HCT116 (cell line): ENCODE results near the gene TCF19. TPM values are rescaled to one million over a fixed set of nuclear protein-coding genes. Genes with fewer than 3 reads are reported as not detected.

ENCODE experiments used
- ATAC-seq: fragments of 200-7000 bp; cut with Tn5 transposase; 2 replicates; pipeline ENCODE4 v1.9.1; 2020; ENCODE audit warnings: mild to moderate bottlenecking, moderate library complexity
- BruUV-seq: library from RNA; stranded (reverse); fragments of 400-500 nt; replicated peaks from 2 replicates; lab custom pipeline; 2021; lab: Mats Ljungman, UMichigan
- CTCF ChIA-PET: fragments of 300-600 bp; sonication (Branson Sonifier 250); formaldehyde crosslinking; loops from one replicate; lab custom pipeline; 2021; ENCODE audit warnings: antibody characterized with exemption; lab: Charles Lee
- POLR2A ChIA-PET: fragments of 300-600, 350-600 bp; sonication (Branson Sonifier 250); formaldehyde crosslinking; loops from one replicate; lab custom pipeline; 2021; ENCODE audit warnings: antibody characterized with exemption; lab: Charles Lee
- RAD21 ChIA-PET, 2 experiments: fragments of 300-600 bp; sonication (Branson Sonifier 250); formaldehyde crosslinking; loops; one replicate each; lab custom pipeline; 2023; ENCODE audit warnings: low total read pairs in 2 of 2; ENCODE audit not compliant: uncharacterized antibody in 2 of 2, unreplicated experiment in 2 of 2, low non-redundant PET in 1 of 2; lab: Charles Lee
- DNase-seq: peaks from one replicate; pipeline ENCODE4 v3.0.0-alpha.2; 2010; ENCODE audit warnings: low read depth, low spot score
- H2AFZ ChIP-seq: fragments of 200-600 bp; shearing (Covaris generic), sonication (generic); 2 replicates; pipeline ENCODE4 v1.6.1; 2017; ENCODE audit warnings: low read depth, mixed run types, mixed read lengths, antibody characterized with exemption, low read length; ENCODE audit not compliant: poor library complexity, severe bottlenecking
- H3K27ac ChIP-seq: 2 replicates; pipeline ENCODE4 v1.5.1; 2012; ENCODE audit warnings: low read depth, low read length
- H3K27me3 ChIP-seq: fragments of 200-600 bp; sonication (generic); 2 replicates; pipeline ENCODE4 v1.6.1; 2016; ENCODE audit warnings: mixed run types, low read length, mixed read lengths; ENCODE audit not compliant: insufficient read depth
- H3K36me3 ChIP-seq, 2 experiments: fragments of 200-500 bp in 1 of 2; fragments of 200-600 bp in 1 of 2; sonication (Bioruptor generic) in 1 of 2; sonication (generic) in 1 of 2; 2 replicates each; pipeline versions ENCODE4 v1.5.1 to v1.6.1; 2014 to 2016; ENCODE audit warnings: low read length in 2 of 2, inconsistent platforms in 1 of 2, mixed read lengths in 1 of 2, mixed run types in 1 of 2; ENCODE audit not compliant: insufficient read depth in 2 of 2, control insufficient read depth in 1 of 2
- H3K4me1 ChIP-seq, 2 experiments: fragments of 200-600 bp in 1 of 2; sonication (generic) in 1 of 2; 2 replicates each; pipeline versions ENCODE4 v1.5.1 to v1.6.1; 2012 to 2017; ENCODE audit warnings: low read length in 2 of 2, inconsistent platforms in 1 of 2, mild to moderate bottlenecking in 1 of 2, mixed read lengths in 1 of 2, mixed run types in 1 of 2, moderate library complexity in 1 of 2; ENCODE audit not compliant: insufficient read depth in 2 of 2, control insufficient read depth in 1 of 2
- H3K4me2 ChIP-seq: fragments of 200-600 bp; sonication (generic); 2 replicates; pipeline ENCODE4 v1.6.1; 2017; ENCODE audit warnings: mixed run types, low read length, mixed read lengths
- H3K4me3 ChIP-seq, 2 experiments: fragments of 200-600 bp in 1 of 2; sonication (generic) in 1 of 2; replicated peaks in 1 of 2; 2 replicates each; pipeline ENCODE4 v1.5.1; 2011 to 2016; ENCODE audit warnings: low read length in 2 of 2, control low read depth in 1 of 2, low read depth in 1 of 2, mild to moderate bottlenecking in 1 of 2, mixed read lengths in 1 of 2, mixed run types in 1 of 2
- H3K79me2 ChIP-seq: fragments of 200-600 bp; sonication (generic); 2 replicates; pipeline ENCODE4 v1.6.1; 2017; ENCODE audit warnings: mild to moderate bottlenecking, mixed run types, low read length, moderate library complexity, mixed read lengths; ENCODE audit not compliant: insufficient read depth
- H3K9ac ChIP-seq: fragments of 200-600 bp; sonication (generic); 2 replicates; pipeline ENCODE4 v1.6.1; 2016; ENCODE audit warnings: low read length, mixed read lengths
- H3K9me2 ChIP-seq: fragments of 200-600 bp; sonication (generic), shearing (Covaris generic); 2 replicates; pipeline ENCODE4 v1.6.1; 2017; ENCODE audit warnings: mixed run types, mild to moderate bottlenecking, moderate library complexity; ENCODE audit not compliant: insufficient read depth
- H3K9me3 ChIP-seq, 2 experiments: fragments of 200-500 bp in 1 of 2; fragments of 200-600 bp in 1 of 2; sonication (Bioruptor generic) in 1 of 2; sonication (generic) in 1 of 2; 2 replicates each; pipeline ENCODE4 v1.6.1; 2014 to 2017; ENCODE audit warnings: low read length in 2 of 2, mixed read lengths in 2 of 2, inconsistent platforms in 1 of 2, low read depth in 1 of 2, mild to moderate bottlenecking in 1 of 2, mixed run types in 1 of 2, moderate library complexity in 1 of 2; ENCODE audit not compliant: control insufficient read depth in 1 of 2, insufficient read depth in 1 of 2
- H4K20me1 ChIP-seq: fragments of 200-600 bp; sonication (generic), shearing (Covaris generic); 2 replicates; pipeline ENCODE4 v1.6.1; 2017; ENCODE audit warnings: mixed run types, mild to moderate bottlenecking, moderate library complexity; ENCODE audit not compliant: insufficient read depth
- CBX3 ChIP-seq: IDR thresholded peaks from 2 replicates; pipeline ENCODE4 v1.6.1; 2012; ENCODE audit warnings: low read depth
- EGR1 ChIP-seq: IDR thresholded peaks from 2 replicates; pipeline ENCODE4 v1.6.1; 2012; ENCODE audit warnings: low read depth
- ELF1 ChIP-seq: IDR thresholded peaks from 2 replicates; pipeline ENCODE4 v1.6.1; 2012; ENCODE audit warnings: low read depth, borderline replicate concordance
- EZH2 ChIP-seq: fragments of 200-600 bp; sonication (generic); IDR thresholded peaks from 2 replicates; pipeline ENCODE4 v1.6.1; 2017; ENCODE audit warnings: antibody characterized with exemption, mixed run types
- EZH2phosphoT487 ChIP-seq: fragments of 200-600 bp; IDR thresholded peaks from 2 replicates; pipeline ENCODE4 v1.6.1; 2018; ENCODE audit warnings: antibody characterized with exemption, borderline replicate concordance
- FOSL1 ChIP-seq: IDR thresholded peaks from 2 replicates; pipeline ENCODE4 v1.6.1; 2012; ENCODE audit warnings: low read depth
- POLR2A ChIP-seq: IDR thresholded peaks from 2 replicates; pipeline ENCODE4 v1.7.0; 2011; ENCODE audit warnings: borderline replicate concordance; ENCODE audit not compliant: insufficient read depth, insufficient read length; ENCODE audit errors: extremely low read depth
- POLR2AphosphoS5 ChIP-seq: IDR thresholded peaks from 2 replicates; pipeline ENCODE4 v1.6.1; 2011; ENCODE audit warnings: mild to moderate bottlenecking, low read depth, low read length, moderate library complexity
- RAD21 ChIP-seq: IDR thresholded peaks from 2 replicates; pipeline ENCODE4 v1.6.1; 2012; ENCODE audit warnings: low read depth, mild to moderate bottlenecking
- SIN3A ChIP-seq: IDR thresholded peaks from 2 replicates; pipeline ENCODE4 v1.6.1; 2012; ENCODE audit warnings: low read depth
- SP1 ChIP-seq: IDR thresholded peaks from 2 replicates; pipeline ENCODE4 v1.6.1; 2012; ENCODE audit warnings: low read depth
- SRF ChIP-seq: IDR thresholded peaks from 2 replicates; pipeline ENCODE4 v1.6.1; 2012; ENCODE audit warnings: low read depth
- TCF7L2 ChIP-seq: IDR thresholded peaks from 2 replicates; pipeline ENCODE4 v1.7.0; 2011; ENCODE audit warnings: borderline replicate concordance, inconsistent platforms; ENCODE audit not compliant: insufficient read depth, insufficient read length; ENCODE audit errors: extremely low read depth
- YY1 ChIP-seq: IDR thresholded peaks from 2 replicates; pipeline ENCODE4 v1.6.1; 2011; ENCODE audit warnings: low read length, low read depth, moderate library complexity, mild to moderate bottlenecking; ENCODE audit not compliant: insufficient replicate concordance; ENCODE audit errors: extremely low read depth
- ZFX ChIP-seq: fragments of 450-650 bp; IDR thresholded peaks from 2 replicates; pipeline ENCODE4 v1.6.1; 2017
- ZNF274 ChIP-seq: fragments of 200-500 bp; sonication (Bioruptor generic); IDR thresholded peaks from 2 replicates; pipeline ENCODE4 v1.6.1; 2014; ENCODE audit warnings: mild to moderate bottlenecking, low read depth, low read length, inconsistent platforms
- intact Hi-C: fragments of 100-400 bp; cut with micrococcal nuclease; formaldehyde crosslinking; loops from 2 replicates; pipeline ENCODE4 v1.10.0; 2022
- total RNA-seq: library from RNA; stranded (reverse); gene quantifications from one replicate; pipeline ENCODE4 v1.2.1, GENCODE V29; 2021; ENCODE audit not compliant: unreplicated experiment
- TF ChIP-seq, protein P1 (sequence below): IDR thresholded peaks from 2 replicates; pipeline ENCODE4 v1.6.1; 2012
- TF ChIP-seq, protein P2 (sequence below): IDR thresholded peaks from 2 replicates; pipeline ENCODE4 v1.6.1; 2012
- TF ChIP-seq, protein P3 (sequence below): IDR thresholded peaks from 2 replicates; pipeline ENCODE4 v1.6.1; 2012; ENCODE audit warnings: low read depth

The TCF19 gene
- total RNA-seq, 1 experiment from 2014 or later: 15.4 TPM

DNA sequence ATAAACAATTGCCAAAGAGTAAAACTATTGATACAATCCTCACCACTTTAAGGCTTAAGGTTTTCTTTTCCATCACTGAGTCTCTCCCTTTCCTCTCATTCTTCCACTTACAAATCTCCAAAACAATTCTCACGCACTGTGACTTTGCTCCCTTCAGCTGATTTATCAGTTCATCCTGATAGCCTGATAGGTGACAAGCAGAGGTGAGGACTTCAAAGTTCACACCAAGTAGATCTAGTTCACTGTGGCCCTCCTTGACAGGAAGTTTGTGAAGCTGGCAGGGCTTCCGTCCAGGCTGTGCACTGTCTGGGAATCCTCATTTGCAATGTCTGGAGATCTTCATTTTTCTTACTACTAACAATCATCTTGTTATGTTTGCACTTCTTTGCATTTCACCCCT lies 47.2 kb downstream of the TCF19 start:
- peaks cover 16 to 32% of the 10 kb centered on the region in 2 experiments for H3K4me1 ChIP-seq
- no peaks in the 10 kb centered on the region for H3K9me3 ChIP-seq
- no peak overlapping the region for H2AFZ ChIP-seq
- H3K27ac ChIP-seq: no peak overlapping the region
- H3K79me2 ChIP-seq: no peaks in the 10 kb centered on the region
- H3K27me3 ChIP-seq: no peaks in the 10 kb centered on the region
- POLR2A ChIA-PET: interaction anchor here (0.6 kb wide), 1 partner anchor 67 kb away, joined by 3 read pairs; no protein-coding TSS in a partner anchor
- no peaks in the 10 kb centered on the region for H4K20me1 ChIP-seq
- no peak overlapping the region for H3K4me3 ChIP-seq
- H3K9ac ChIP-seq: no peak overlapping the region
- DNase-seq (no peak), ATAC-seq (no peak)
- no TSS peak for BruUV-seq
- H3K36me3 ChIP-seq: no peaks in the 10 kb centered on the region
- no peaks in the 10 kb centered on the region for H3K9me2 ChIP-seq
- intact Hi-C loops: no loop called here
- H3K4me2 ChIP-seq: no peak overlapping the region
- CTCF ChIA-PET: no interaction called here
- TF ChIP-seq RAD21: no peak
- TF ChIP-seq, protein P1, sequence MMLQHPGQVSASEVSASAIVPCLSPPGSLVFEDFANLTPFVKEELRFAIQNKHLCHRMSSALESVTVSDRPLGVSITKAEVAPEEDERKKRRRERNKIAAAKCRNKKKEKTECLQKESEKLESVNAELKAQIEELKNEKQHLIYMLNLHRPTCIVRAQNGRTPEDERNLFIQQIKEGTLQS: no peak
- RAD21 ChIA-PET: no interaction called here

DNA sequence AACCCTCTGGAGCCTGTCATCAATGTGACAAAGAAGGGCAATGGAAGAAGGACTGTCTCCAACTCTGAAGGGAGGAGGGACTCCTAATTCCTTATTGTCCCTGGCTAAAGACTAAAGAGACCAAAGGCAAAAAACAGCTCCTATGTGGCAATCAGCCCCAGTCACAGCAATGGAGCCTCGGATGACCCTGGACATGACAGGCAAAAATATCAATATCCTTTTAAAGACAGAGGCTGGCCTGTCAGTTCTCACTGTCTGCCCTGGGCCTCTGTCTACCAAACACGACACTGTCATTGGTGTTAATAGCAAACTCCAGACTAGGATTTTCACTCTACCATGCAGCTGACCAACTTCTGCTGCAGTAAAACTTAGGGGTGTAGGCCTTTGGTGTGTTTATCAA lies 50.1 kb downstream of the TCF19 start:
- Histone ChIP-seq H3K27me3 (no peaks in the 10 kb centered on the region), H3K9ac (no peak overlapping the region), H3K36me3 (no peaks in the 10 kb centered on the region), H3K27ac (no peak overlapping the region), H3K9me2 (no peaks in the 10 kb centered on the region), H3K4me3 (no peak overlapping the region), H4K20me1 (no peaks in the 10 kb centered on the region), H3K4me2 (no peak overlapping the region), H3K9me3 (no peaks in the 10 kb centered on the region), H2AFZ (no peak overlapping the region), H3K4me1 (peaks cover 6 to 14% of the 10 kb centered on the region in 2 experiments; a peak in 3 of 4 replicates), H3K79me2 (no peaks in the 10 kb centered on the region)
- DNase-seq (no peak), ATAC-seq (no peak)
- intact Hi-C loops: no loop called here
- ChIA-PET POLR2A (no interaction called here), RAD21 (no interaction called here), CTCF (no interaction called here)
- TF ChIP-seq SIN3A (no peak), ZFX (no peak), ELF1 (no peak), EGR1 (no peak), EZH2 (no peak), FOSL1 (no peak), CBX3 (no peak), YY1 (no peak), EZH2phosphoT487 (no peak), ZNF274 (no peak), RAD21 (no peak), SRF (no peak), POLR2AphosphoS5 (no peak), SP1 (no peak), POLR2A (no peak), TCF7L2 (no peak)
- TF ChIP-seq, protein P2, sequence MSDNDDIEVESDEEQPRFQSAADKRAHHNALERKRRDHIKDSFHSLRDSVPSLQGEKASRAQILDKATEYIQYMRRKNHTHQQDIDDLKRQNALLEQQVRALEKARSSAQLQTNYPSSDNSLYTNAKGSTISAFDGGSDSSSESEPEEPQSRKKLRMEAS: no peak
- TF ChIP-seq, protein P3, sequence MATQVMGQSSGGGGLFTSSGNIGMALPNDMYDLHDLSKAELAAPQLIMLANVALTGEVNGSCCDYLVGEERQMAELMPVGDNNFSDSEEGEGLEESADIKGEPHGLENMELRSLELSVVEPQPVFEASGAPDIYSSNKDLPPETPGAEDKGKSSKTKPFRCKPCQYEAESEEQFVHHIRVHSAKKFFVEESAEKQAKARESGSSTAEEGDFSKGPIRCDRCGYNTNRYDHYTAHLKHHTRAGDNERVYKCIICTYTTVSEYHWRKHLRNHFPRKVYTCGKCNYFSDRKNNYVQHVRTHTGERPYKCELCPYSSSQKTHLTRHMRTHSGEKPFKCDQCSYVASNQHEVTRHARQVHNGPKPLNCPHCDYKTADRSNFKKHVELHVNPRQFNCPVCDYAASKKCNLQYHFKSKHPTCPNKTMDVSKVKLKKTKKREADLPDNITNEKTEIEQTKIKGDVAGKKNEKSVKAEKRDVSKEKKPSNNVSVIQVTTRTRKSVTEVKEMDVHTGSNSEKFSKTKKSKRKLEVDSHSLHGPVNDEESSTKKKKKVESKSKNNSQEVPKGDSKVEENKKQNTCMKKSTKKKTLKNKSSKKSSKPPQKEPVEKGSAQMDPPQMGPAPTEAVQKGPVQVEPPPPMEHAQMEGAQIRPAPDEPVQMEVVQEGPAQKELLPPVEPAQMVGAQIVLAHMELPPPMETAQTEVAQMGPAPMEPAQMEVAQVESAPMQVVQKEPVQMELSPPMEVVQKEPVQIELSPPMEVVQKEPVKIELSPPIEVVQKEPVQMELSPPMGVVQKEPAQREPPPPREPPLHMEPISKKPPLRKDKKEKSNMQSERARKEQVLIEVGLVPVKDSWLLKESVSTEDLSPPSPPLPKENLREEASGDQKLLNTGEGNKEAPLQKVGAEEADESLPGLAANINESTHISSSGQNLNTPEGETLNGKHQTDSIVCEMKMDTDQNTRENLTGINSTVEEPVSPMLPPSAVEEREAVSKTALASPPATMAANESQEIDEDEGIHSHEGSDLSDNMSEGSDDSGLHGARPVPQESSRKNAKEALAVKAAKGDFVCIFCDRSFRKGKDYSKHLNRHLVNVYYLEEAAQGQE: no peak
- no TSS peak for BruUV-seq
